IMR-90 (cell line): ENCODE data around the gene SEMA3G. TPM values are rescaled to one million over a fixed set of nuclear protein-coding genes. Genes with fewer than 3 reads are reported as not detected.
A peak's percentile ranks its signal among the peaks of the same experiment; 100 is the strongest.

Experiments
- ATAC-seq: fragments of 200-7000 bp; cut with Tn5 transposase; 2 replicates; pipeline ENCODE4 v1.9.1; 2020; ENCODE audit warnings: low read depth, mild to moderate bottlenecking, moderate library complexity
- BruUV-seq: library from RNA; stranded (reverse); fragments of 400-500 nt; replicated peaks from 2 replicates; lab custom pipeline; 2021; lab: Mats Ljungman, UMichigan
- CTCF ChIA-PET: fragments of 300-600 bp; formaldehyde crosslinking; extraction: SDS; loops from one replicate; lab custom pipeline; 2021; ENCODE audit warnings: antibody characterized with exemption; lab: Yijun Ruan, JAX
- POLR2A ChIA-PET: fragments of 300-600 bp; sonication (Branson Sonifier 250); formaldehyde crosslinking; loops from one replicate; lab custom pipeline; 2022; ENCODE audit warnings: antibody characterized with exemption; ENCODE audit not compliant: unreplicated experiment; lab: Charles Lee
- DNase-seq: peaks from one replicate; pipeline ENCODE4 v3.0.0; 2013
- H2AFZ ChIP-seq: replicated peaks from 2 replicates; pipeline ENCODE3; 2013; ENCODE audit warnings: low read length, mild to moderate bottlenecking; ENCODE audit not compliant: poor library complexity
- H2AK5ac ChIP-seq: 2 replicates; pipeline ENCODE4 v1.6.1; 2013; ENCODE audit warnings: low read depth, low read length, inconsistent platforms
- H2AK9ac ChIP-seq: replicated peaks from 2 replicates; pipeline ENCODE3; 2013; ENCODE audit warnings: mild to moderate bottlenecking, low read depth, low read length, moderate library complexity; ENCODE audit not compliant: poor library complexity
- H2BK120ac ChIP-seq: 2 replicates; pipeline ENCODE4 v1.6.1; 2013; ENCODE audit warnings: low read depth, low read length, inconsistent platforms
- H2BK15ac ChIP-seq: 3 replicates; pipeline ENCODE4 v1.6.1; 2013; ENCODE audit warnings: low read depth, low read length, inconsistent platforms
- H2BK20ac ChIP-seq: 2 replicates; pipeline ENCODE4 v1.6.1; 2013; ENCODE audit warnings: low read depth, mild to moderate bottlenecking, inconsistent platforms, low read length, moderate library complexity
- H2BK5ac ChIP-seq: 2 replicates; pipeline ENCODE4 v1.6.1; 2013; ENCODE audit warnings: mild to moderate bottlenecking, low read depth, low read length, inconsistent platforms; ENCODE audit not compliant: poor library complexity, severe bottlenecking
- H3K14ac ChIP-seq: replicated peaks from 2 replicates; pipeline ENCODE4 v1.6.1; 2013; ENCODE audit warnings: low read depth, low read length, inconsistent platforms
- H3K18ac ChIP-seq: 2 replicates; pipeline ENCODE4 v1.6.1; 2013; ENCODE audit warnings: low read depth, low read length, control low read depth
- H3K23ac ChIP-seq: 2 replicates; pipeline ENCODE4 v1.6.1; 2013; ENCODE audit warnings: low read depth, low read length, inconsistent platforms
- H3K27ac ChIP-seq: 2 replicates; pipeline ENCODE4 v1.5.1; 2013; ENCODE audit warnings: mild to moderate bottlenecking, control low read depth, low read length; ENCODE audit not compliant: insufficient read depth
- H3K27me3 ChIP-seq: 2 replicates; pipeline ENCODE4 v1.6.1; 2013; ENCODE audit warnings: low read length; ENCODE audit not compliant: control insufficient read depth, insufficient read depth
- H3K36me3 ChIP-seq: 2 replicates; pipeline ENCODE4 v1.6.1; 2013; ENCODE audit warnings: low read length, mixed read lengths; ENCODE audit not compliant: control insufficient read depth, insufficient read depth
- H3K4ac ChIP-seq: 2 replicates; pipeline ENCODE4 v1.6.1; 2013; ENCODE audit warnings: low read depth, low read length, inconsistent platforms
- H3K4me1 ChIP-seq: 2 replicates; pipeline ENCODE4 v1.6.1; 2013; ENCODE audit warnings: low read length, mixed read lengths; ENCODE audit not compliant: control insufficient read depth, insufficient read depth
- H3K4me2 ChIP-seq: 2 replicates; pipeline ENCODE4 v1.6.1; 2013; ENCODE audit warnings: low read depth, mild to moderate bottlenecking, control low read depth, low read length, moderate library complexity
- H3K4me3 ChIP-seq: 2 replicates; pipeline ENCODE4 v1.5.1; 2013; ENCODE audit warnings: low read depth, mild to moderate bottlenecking, control low read depth, low read length, moderate library complexity; ENCODE audit not compliant: insufficient read depth
- H3K56ac ChIP-seq: 2 replicates; pipeline ENCODE4 v1.6.1; 2013; ENCODE audit warnings: low read length, inconsistent platforms; ENCODE audit not compliant: insufficient read depth; ENCODE audit errors: extremely low read depth
- H3K79me1 ChIP-seq, 2 experiments: 2 replicates each; pipeline ENCODE4 v1.6.1; 2013; ENCODE audit warnings: low read length in 2 of 2, inconsistent platforms in 1 of 2, low read depth in 1 of 2
- H3K9ac ChIP-seq: 2 replicates; pipeline ENCODE4 v1.6.1; 2013; ENCODE audit warnings: low read depth, low read length, control low read depth
- H3K9me1 ChIP-seq: 2 replicates; pipeline ENCODE4 v1.6.1; 2013; ENCODE audit warnings: low read length, inconsistent platforms; ENCODE audit not compliant: insufficient read depth
- H3K9me3 ChIP-seq: 2 replicates; pipeline ENCODE4 v1.6.1; 2013; ENCODE audit warnings: low read length; ENCODE audit not compliant: control insufficient read depth, insufficient read depth
- H4K20me1 ChIP-seq: 2 replicates; pipeline ENCODE4 v1.6.1; 2013; ENCODE audit warnings: low read length, inconsistent platforms; ENCODE audit not compliant: insufficient read depth
- H4K5ac ChIP-seq: 2 replicates; pipeline ENCODE4 v1.6.1; 2013; ENCODE audit warnings: mild to moderate bottlenecking, low read depth, low read length, control low read depth
- H4K8ac ChIP-seq, 2 experiments: 2 replicates each; pipeline ENCODE4 v1.6.1; 2013; ENCODE audit warnings: low read depth in 2 of 2, low read length in 2 of 2, control low read depth in 1 of 2, inconsistent platforms in 1 of 2
- H4K91ac ChIP-seq: 2 replicates; pipeline ENCODE4 v1.6.1; 2013; ENCODE audit warnings: low read depth, low read length, inconsistent platforms; ENCODE audit not compliant: insufficient read depth
- BHLHE40 ChIP-seq: fragments of 150-350 bp; IDR thresholded peaks from 2 replicates; pipeline ENCODE4 v1.6.1; 2016; ENCODE audit warnings: mild to moderate bottlenecking, low read depth, low read length
- CEBPB ChIP-seq: IDR thresholded peaks from 2 replicates; pipeline ENCODE4 v1.6.1; 2012; ENCODE audit warnings: low read depth, low read length, improper control_type of control experiment
- CHD1 ChIP-seq: IDR thresholded peaks from 2 replicates; pipeline ENCODE4 v1.6.1; 2012; ENCODE audit warnings: low read depth, low read length, improper control_type of control experiment
- FOS ChIP-seq: fragments of 150-350 bp; IDR thresholded peaks from 2 replicates; pipeline ENCODE4 v1.6.1; 2016; ENCODE audit warnings: low read depth, low read length
- MAFK ChIP-seq: IDR thresholded peaks from 2 replicates; pipeline ENCODE4 v1.6.1; 2012; ENCODE audit warnings: low read depth, low read length, improper control_type of control experiment
- MAZ ChIP-seq: IDR thresholded peaks from 2 replicates; pipeline ENCODE4 v1.6.1; 2012; ENCODE audit warnings: low read depth, mild to moderate bottlenecking, low read length, improper control_type of control experiment, moderate library complexity, borderline replicate concordance
- MXI1 ChIP-seq: IDR thresholded peaks from 2 replicates; pipeline ENCODE4 v1.6.1; 2012; ENCODE audit warnings: low read depth, mild to moderate bottlenecking, low read length, moderate library complexity, borderline replicate concordance
- NFE2L2 ChIP-seq: fragments of 150-350 bp; IDR thresholded peaks from 2 replicates; pipeline ENCODE4 v1.6.1; 2016; ENCODE audit warnings: low read depth, mild to moderate bottlenecking, low read length
- RAD21 ChIP-seq: IDR thresholded peaks from 2 replicates; pipeline ENCODE4 v1.6.1; 2012; ENCODE audit warnings: low read length, improper control_type of control experiment
- RCOR1 ChIP-seq: IDR thresholded peaks from 2 replicates; pipeline ENCODE4 v1.6.1; 2012; ENCODE audit warnings: mild to moderate bottlenecking, low read length, improper control_type of control experiment; ENCODE audit not compliant: insufficient replicate concordance
- RFX5 ChIP-seq: IDR thresholded peaks from 2 replicates; pipeline ENCODE4 v1.8.0; 2012; ENCODE audit warnings: low read depth, mild to moderate bottlenecking, low read length, moderate library complexity
- SMC3 ChIP-seq: fragments of 150-350 bp; IDR thresholded peaks from 2 replicates; pipeline ENCODE4 v1.6.1; 2016; ENCODE audit warnings: low read depth, mild to moderate bottlenecking, antibody characterized with exemption, low read length, moderate library complexity
- WGBS, 2 experiments: methylation state at CpG; one replicate each; pipeline versions ENCODE4 v1.1.5 to v1.1.7; 2013; ENCODE audit warnings: missing lambda C conversion rate in 2 of 2; ENCODE audit not compliant: insufficient read length in 1 of 2; ENCODE audit errors: extremely low coverage in 2 of 2; 5-methylcytosine and 5-hydroxymethylcytosine counted together
- dilution Hi-C: fragments of 300-500 bp; cut with HindIII; formaldehyde crosslinking; loops from one replicate; pipeline ENCODE4 v1.14.3; 2018; ENCODE audit warnings: low sequenced_read_pairs; ENCODE audit not compliant: unreplicated experiment
- in situ Hi-C: fragments of 300-500 bp; cut with MboI; formaldehyde crosslinking; loops from 3 replicates; pipeline ENCODE4 v1.14.3; 2019; ENCODE audit warnings: low sequenced_read_pairs, inconsistent platforms, mixed read lengths
- intact Hi-C: fragments of 100-400 bp; cut with micrococcal nuclease; formaldehyde crosslinking; loops from 2 replicates; pipeline ENCODE4 v1.10.0; 2022
- polyA plus RNA-seq, 3 experiments: library from polyadenylated mRNA; depleted of rRNA; stranded (reverse); fragments of >200 nt; gene quantifications; 2 replicates each; pipeline ENCODE4 v1.2.3, GENCODE V29; 2012; ENCODE audit warnings: low replicate concordance in 1 of 3
- total RNA-seq: library from RNA; depleted of rRNA; stranded (reverse); fragments of >200 nt; gene quantifications from 2 replicates; pipeline ENCODE4 v1.2.3, GENCODE V29; 2012
- TF ChIP-seq, protein P1 (sequence below): conservative IDR thresholded peaks from 2 replicates; pipeline ENCODE4 v1.5.1; 2012; ENCODE audit warnings: mild to moderate bottlenecking, low read depth, low read length, improper control_type of control experiment
- TF ChIP-seq, protein P2 (sequence below): fragments of 150-350 bp; IDR thresholded peaks from 2 replicates; pipeline ENCODE4 v1.6.1; 2016; ENCODE audit warnings: low read depth, mild to moderate bottlenecking, low read length, moderate library complexity, borderline replicate concordance

The SEMA3G gene
- total and polyA plus RNA-seq, 2 of the 4 experiments (the other 2 are of a cell fraction) = 0.07 TPM; not detected in 1

- Histone ChIP-seq H2BK15ac (no peak overlapping the region), H3K27ac (no peak overlapping the region), H4K91ac (no peak overlapping the region), H3K36me3 (no peaks in the 10 kb centered on the region), H3K4me1 (no peaks in the 10 kb centered on the region; the same call in 1 of the 2 replicates), H3K23ac (no peak overlapping the region), H3K56ac (no peak overlapping the region), H3K9ac (no peak overlapping the region), H2AFZ (peak overlapping the region; percentile 3), H2AK9ac (peak overlapping the region; percentile 2), H2BK120ac (no peak overlapping the region), H3K4me2 (no peak overlapping the region), H4K5ac (no peak overlapping the region), H3K4ac (no peak overlapping the region), H3K27me3 (no peaks in the 10 kb centered on the region), H3K14ac (no peak overlapping the region), H3K4me3 (no peak overlapping the region), H2BK5ac (no peak overlapping the region), H3K9me1 (no peaks in the 10 kb centered on the region), H4K20me1 (no peaks in the 10 kb centered on the region; the same call in none of the 2 replicates), H3K18ac (no peak overlapping the region), H4K8ac (no peak overlapping the region), H3K79me1 (no peaks in the 10 kb centered on the region), H2BK20ac (no peak overlapping the region), H3K9me3 (no peaks in the 10 kb centered on the region), H2AK5ac (no peak overlapping the region)
- POLR2A ChIA-PET = no interaction called here
- dilution Hi-C loops (no loop called here), in situ Hi-C loops (no loop called here), intact Hi-C loops (loop anchor here (1.0 to 5.0 kb wide), 4 partner anchors 19 to 225 kb away; no protein-coding TSS in a partner anchor)
- DNase-seq (peak; percentile 42), ATAC-seq (peak; percentile 80)
- 21% methylated on average over 4 of the region's 13 CpGs; no CpG with 5 or more reads in 1 of the 2 experiments for WGBS, 2 experiments
- CTCF ChIA-PET = interaction anchor here (0.7 to 3.2 kb wide), 6 partner anchors 14 to 216 kb away, joined by 3 to 13 read pairs (median 8); no protein-coding TSS in a partner anchor
- BruUV-seq = no TSS peak
- TF ChIP-seq CHD1 = no peak
- no peak for TF ChIP-seq RCOR1
- TF ChIP-seq, protein P1, sequence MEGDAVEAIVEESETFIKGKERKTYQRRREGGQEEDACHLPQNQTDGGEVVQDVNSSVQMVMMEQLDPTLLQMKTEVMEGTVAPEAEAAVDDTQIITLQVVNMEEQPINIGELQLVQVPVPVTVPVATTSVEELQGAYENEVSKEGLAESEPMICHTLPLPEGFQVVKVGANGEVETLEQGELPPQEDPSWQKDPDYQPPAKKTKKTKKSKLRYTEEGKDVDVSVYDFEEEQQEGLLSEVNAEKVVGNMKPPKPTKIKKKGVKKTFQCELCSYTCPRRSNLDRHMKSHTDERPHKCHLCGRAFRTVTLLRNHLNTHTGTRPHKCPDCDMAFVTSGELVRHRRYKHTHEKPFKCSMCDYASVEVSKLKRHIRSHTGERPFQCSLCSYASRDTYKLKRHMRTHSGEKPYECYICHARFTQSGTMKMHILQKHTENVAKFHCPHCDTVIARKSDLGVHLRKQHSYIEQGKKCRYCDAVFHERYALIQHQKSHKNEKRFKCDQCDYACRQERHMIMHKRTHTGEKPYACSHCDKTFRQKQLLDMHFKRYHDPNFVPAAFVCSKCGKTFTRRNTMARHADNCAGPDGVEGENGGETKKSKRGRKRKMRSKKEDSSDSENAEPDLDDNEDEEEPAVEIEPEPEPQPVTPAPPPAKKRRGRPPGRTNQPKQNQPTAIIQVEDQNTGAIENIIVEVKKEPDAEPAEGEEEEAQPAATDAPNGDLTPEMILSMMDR = peak; percentile 97
- TF ChIP-seq MAFK = 0 out of 2 replicates have a peak, but pooled peaks have one; percentile 46
- no peak for TF ChIP-seq MXI1
- no peak for TF ChIP-seq BHLHE40
- TF ChIP-seq MAZ = peak; percentile 20; the same call in 1 of the 2 replicates
- peak; percentile 95 for TF ChIP-seq RAD21
- TF ChIP-seq, protein P2, sequence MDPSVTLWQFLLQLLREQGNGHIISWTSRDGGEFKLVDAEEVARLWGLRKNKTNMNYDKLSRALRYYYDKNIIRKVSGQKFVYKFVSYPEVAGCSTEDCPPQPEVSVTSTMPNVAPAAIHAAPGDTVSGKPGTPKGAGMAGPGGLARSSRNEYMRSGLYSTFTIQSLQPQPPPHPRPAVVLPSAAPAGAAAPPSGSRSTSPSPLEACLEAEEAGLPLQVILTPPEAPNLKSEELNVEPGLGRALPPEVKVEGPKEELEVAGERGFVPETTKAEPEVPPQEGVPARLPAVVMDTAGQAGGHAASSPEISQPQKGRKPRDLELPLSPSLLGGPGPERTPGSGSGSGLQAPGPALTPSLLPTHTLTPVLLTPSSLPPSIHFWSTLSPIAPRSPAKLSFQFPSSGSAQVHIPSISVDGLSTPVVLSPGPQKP = no peak
- TF ChIP-seq CEBPB = no peak
- peak; percentile 84 for TF ChIP-seq SMC3
- no peak for TF ChIP-seq NFE2L2
- no peak for TF ChIP-seq FOS
- TF ChIP-seq RFX5 = no peak
Observed at GRCh38 chr3:52446631-52447511, 2.0 kb upstream of the SEMA3G start.
